NT2/D1 (cell line): Measurements from ENCODE around the gene FIBCD1.

Source experiments
- DNase-seq: peaks from one replicate; pipeline ENCODE4 v3.0.0-alpha.2; 2011; ENCODE audit warnings: low read depth, low spot score
- H3K27me3 ChIP-seq: 2 replicates; pipeline ENCODE4 v1.6.0; 2011; ENCODE audit warnings: mild to moderate bottlenecking; ENCODE audit not compliant: insufficient read length, insufficient read depth
- H3K36me3 ChIP-seq: 2 replicates; pipeline ENCODE4 v1.6.1; 2011; ENCODE audit warnings: mild to moderate bottlenecking, low read length, mixed read lengths; ENCODE audit not compliant: insufficient read depth, insufficient read length
- H3K4me1 ChIP-seq: 2 replicates; pipeline ENCODE4 v1.5.1; 2011; ENCODE audit not compliant: insufficient read depth, insufficient read length
- H3K4me3 ChIP-seq: 2 replicates; pipeline ENCODE4 v1.5.1; 2011; ENCODE audit warnings: low read depth; ENCODE audit not compliant: insufficient read length
- H3K9ac ChIP-seq: 2 replicates; pipeline ENCODE4 v1.6.0; 2011; ENCODE audit warnings: low read depth; ENCODE audit not compliant: insufficient read length
- H3K9me3 ChIP-seq: 2 replicates; pipeline ENCODE4 v1.5.1; 2011; ENCODE audit warnings: mild to moderate bottlenecking, low read length; ENCODE audit not compliant: insufficient read depth
- SUZ12 ChIP-seq: IDR thresholded peaks from 2 replicates; pipeline ENCODE4 v1.6.1; 2011; ENCODE audit not compliant: insufficient read length, insufficient read depth; ENCODE audit errors: extremely low read depth
- YY1 ChIP-seq: IDR thresholded peaks from 2 replicates; pipeline ENCODE4 v1.6.1; 2011; ENCODE audit not compliant: insufficient read length, insufficient read depth
- ZNF274 ChIP-seq: IDR thresholded peaks from 2 replicates; pipeline ENCODE4 v1.6.1; 2011; ENCODE audit warnings: mild to moderate bottlenecking, low read depth, low read length

FIBCD1 gene

DNA sequence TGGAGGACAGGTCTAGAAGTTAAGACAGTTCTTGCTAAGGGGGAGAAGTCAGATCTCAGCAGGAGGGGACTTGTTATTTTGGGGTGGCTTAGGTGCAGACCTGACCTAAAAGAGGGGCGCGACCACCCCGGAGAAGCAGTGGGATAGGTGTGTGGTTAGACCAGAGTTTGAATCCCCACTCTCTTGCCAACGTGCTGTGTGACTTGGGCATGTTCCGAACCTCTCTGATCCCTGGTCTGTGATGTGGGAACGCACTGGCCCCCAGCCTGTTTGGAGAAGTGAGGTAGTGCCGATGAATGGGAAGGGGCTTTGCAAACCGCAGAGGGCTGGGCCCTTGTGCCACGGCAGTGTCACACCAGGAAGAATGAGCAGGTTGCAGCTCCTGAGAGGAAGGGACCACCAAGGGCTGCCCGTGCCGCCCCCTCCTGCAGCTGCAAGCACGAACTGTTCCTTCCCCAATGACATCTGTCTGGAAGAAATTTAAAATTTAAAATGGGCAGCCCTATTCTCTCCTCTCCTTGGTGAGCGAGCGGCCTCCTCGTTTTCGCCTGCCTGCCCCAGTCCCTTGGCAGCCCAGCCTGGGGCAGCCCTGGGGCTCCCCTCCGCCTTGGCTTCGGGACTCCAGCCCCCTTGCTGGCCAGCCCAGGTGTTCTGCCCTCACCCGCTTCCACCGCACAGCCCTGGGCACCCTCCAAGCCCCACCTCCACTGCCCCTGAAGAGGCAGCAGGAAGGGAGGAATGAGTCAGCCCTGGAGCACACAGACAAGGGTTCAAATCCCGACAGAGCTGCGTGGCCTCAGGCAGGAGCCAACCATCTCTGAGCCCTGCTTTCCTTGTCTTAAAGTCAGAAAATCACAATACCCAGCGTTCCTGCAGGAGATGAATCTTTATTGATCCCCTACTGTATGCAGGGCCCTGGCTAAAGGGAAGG, 1.6 kb downstream of the FIBCD1 start:
- Histone ChIP-seq H3K9ac (peak overlapping the region; percentile 73), H3K36me3 (no peaks in the 10 kb centered on the region), H3K4me1 (peaks cover 29% of the 10 kb centered on the region), H3K4me3 (peak overlapping the region; percentile 61), H3K9me3 (no peaks in the 10 kb centered on the region), H3K27me3 (peaks cover 48% of the 10 kb centered on the region)
- no peak for TF ChIP-seq ZNF274
- no peak for TF ChIP-seq YY1
- no peak for TF ChIP-seq SUZ12
- no peak for DNase-seq

DNA sequence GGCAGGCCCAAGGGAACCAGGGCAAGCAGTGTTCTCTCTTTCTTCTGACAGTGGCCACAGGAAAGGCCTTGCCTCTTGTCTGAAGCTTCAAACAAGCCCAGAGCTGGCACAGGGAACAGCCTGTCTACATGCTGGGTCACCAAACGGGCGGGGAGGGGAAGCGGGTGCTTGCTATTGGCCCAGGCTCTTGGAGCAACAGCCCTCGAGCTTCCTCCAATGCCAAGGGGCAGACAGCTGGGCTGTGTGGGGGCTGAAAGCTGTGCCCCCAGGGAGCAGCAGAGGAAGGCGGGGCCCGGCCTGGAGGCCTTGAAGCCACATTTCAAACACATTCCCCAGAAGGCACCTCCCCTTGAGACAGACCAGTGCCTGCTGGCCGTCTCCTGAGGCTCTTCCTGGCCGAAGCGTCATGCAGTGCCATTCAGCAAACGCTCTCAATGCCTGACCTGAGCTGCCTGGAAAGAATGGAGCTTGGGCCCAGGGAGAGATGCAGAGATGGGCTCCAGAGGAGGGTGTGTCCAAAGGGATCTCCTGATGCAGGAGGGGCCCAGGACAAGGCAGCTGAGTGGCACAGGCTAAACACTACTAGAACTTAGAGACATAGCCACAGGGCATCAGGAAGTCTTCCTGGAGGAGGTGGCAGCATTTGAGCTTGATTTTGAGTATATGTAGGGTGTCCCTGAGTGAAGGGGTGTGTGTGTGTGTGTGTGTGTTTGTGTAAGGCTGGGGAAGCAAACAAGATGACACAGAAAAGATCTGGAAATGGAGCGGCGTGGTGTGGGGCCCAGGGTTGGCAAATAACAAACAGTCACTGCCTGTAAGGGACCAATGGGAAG, 2.5 kb downstream of the FIBCD1 start:
- peak overlapping the region; percentile 52 for H3K9ac ChIP-seq
- TF ChIP-seq ZNF274 (no peak), SUZ12 (no peak), YY1 (no peak)

DNA sequence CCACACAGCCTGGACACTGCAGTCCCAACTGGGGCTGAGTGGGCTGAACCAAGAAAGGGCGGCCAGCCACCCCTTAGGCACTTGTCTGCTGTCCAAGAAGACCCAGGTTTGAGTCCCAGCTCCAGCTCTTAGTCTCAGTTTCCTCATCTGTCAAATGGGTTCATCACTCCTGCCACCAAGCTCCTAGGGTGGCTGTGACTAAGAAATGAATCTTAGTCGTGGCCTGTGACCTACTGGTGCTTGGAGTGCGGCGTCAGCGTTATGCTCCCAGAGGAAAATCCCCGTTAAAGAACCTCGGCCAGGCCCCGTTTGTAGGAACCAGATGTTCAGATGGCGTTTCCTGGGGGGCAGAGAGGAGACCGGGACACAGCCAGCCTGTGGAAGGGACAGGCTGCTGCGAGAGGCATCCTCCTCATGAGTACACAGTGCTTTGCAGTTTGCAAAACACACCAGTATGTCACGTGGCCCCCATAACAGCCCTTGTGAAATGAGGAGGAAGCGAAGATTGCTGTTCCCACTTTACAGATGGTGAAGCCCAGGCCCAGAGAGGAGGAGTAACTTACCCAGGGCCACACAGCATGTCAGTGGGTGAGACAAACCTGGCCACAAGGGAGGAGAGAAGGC, 3.3 kb downstream of the FIBCD1 start:
- H3K4me1 ChIP-seq: peaks cover 33% of the 10 kb centered on the region
- DNase-seq: no peak
- TF ChIP-seq SUZ12: no peak
- no peak for TF ChIP-seq ZNF274
- TF ChIP-seq YY1: no peak
- H3K4me3 ChIP-seq: no peak overlapping the region
- H3K9ac ChIP-seq: peak overlapping the region; percentile 52
- no peaks in the 10 kb centered on the region for H3K36me3 ChIP-seq
- no peaks in the 10 kb centered on the region for H3K9me3 ChIP-seq
- H3K27me3 ChIP-seq: peaks cover 31% of the 10 kb centered on the region

More for the DNA sequence above, 2.5 kb downstream of the FIBCD1 start:
- H3K4me3 ChIP-seq: no peak overlapping the region
- H3K36me3 ChIP-seq: no peaks in the 10 kb centered on the region
- peaks cover 39% of the 10 kb centered on the region for H3K27me3 ChIP-seq
- DNase-seq: peak; percentile 76
- peaks cover 33% of the 10 kb centered on the region for H3K4me1 ChIP-seq
- H3K9me3 ChIP-seq: no peaks in the 10 kb centered on the region

DNA sequence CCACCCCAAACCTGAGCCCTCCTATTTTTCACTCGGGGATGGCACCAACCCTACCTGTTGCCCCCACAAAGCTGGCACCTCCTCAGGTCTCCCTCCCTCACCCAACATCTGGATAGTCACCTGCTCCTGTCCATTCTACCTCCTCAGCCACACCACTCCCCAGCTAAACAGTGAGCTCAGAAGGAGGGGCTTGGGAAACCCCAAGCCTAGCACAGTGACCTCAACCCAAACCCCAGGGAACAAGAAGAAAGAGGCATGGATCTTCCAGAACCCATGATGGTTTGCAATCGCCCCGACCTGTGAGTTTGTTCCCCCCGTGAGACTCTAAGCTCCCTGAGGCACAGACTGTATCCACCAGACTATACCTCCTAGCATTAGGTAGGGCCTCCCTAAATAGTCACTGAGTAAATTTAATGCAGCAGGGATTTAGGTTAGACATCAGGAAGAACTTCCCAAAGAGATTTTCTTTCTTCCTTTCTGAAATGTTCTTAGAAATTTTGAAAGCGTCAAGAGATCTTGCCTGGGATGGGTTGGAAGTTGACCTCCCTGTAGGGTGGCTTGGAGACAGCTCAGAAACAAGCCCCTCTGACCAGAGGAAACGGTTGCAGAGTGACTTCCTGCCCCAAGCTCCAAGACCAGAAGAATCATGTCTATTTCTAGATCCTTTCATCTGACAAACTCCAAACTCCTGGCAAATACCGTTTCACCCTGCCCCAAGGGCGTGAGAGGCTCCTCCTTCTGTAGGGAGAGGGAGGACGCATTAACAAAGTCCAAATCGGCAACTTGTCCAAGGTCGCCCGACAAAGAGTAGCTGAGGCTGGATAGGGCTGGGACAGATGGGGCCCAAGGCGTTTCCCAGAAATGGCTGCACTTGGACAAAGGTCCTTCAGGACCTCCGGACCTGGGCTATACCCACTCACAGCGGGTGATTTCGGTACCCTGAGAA, 4.1 kb downstream of the FIBCD1 start:
- TF ChIP-seq YY1 (no peak), SUZ12 (no peak), ZNF274 (no peak)
- Histone ChIP-seq H3K27me3 (peaks cover 24% of the 10 kb centered on the region), H3K4me3 (no peak overlapping the region), H3K36me3 (no peaks in the 10 kb centered on the region), H3K9ac (no peak overlapping the region), H3K4me1 (peaks cover 30% of the 10 kb centered on the region), H3K9me3 (no peaks in the 10 kb centered on the region)
- no peak for DNase-seq

DNA sequence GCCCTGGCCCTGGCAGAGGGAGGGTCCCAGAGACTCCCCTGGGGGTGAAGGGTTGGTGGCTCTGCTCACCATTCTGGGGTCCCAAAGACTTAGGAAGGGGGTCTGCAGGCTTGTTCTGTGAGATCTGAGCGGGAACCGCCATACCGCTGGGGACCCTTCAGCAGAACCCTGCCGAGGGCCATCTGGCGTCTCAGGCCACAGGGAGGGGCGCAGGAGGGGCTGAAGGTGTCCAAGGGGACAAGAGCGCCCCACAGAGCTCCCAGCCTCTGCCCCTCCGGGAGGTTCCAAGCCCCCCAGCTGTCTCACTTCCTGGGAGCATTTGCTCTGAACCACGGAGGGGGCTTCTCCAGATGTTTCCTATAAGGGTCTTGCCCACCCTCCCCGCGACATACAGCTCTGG, 4.8 kb downstream of the FIBCD1 start:
- peak overlapping the region; percentile 4 for H3K9ac ChIP-seq
- H3K4me3 ChIP-seq: no peak overlapping the region
- no peaks in the 10 kb centered on the region for H3K9me3 ChIP-seq
- H3K27me3 ChIP-seq: peaks cover 17% of the 10 kb centered on the region
- TF ChIP-seq ZNF274 (no peak), YY1 (no peak), SUZ12 (no peak)
- H3K36me3 ChIP-seq: no peaks in the 10 kb centered on the region
- H3K4me1 ChIP-seq: peaks cover 32% of the 10 kb centered on the region
- DNase-seq: no peak
